ENCODE data around the gene ASIC2.

Gene ASIC2

DNA sequence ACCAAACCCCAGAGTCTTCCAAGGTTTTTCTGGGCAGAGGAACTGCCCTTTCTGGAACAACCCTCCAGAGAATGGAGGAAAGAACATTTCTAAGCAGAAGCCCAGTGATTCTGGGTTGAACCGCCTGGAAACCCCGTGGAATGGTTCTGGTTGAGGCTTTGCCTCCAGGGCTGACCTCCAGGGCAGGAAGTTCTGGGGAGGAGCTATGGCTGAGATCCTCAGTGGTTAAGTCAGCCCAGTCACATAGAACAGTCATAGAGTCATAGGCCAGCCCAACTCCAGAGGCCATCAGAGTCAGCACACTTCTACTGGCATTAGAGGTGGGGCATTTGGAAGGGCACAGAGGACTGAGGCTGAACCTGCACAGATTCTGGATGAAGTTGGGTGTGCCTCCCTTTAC, 235.5 kb downstream of the ASIC2 start:
- H3K9ac ChIP-seq (ENCODE audit: low read length) = no peak overlapping the region
- H3K4me1 ChIP-seq (ENCODE audit: control insufficient read depth, insufficient read depth, low read length) = no peaks in the 10 kb centered on the region
- no peaks in the 10 kb centered on the region for H3K9me3 ChIP-seq (ENCODE audit: control insufficient read depth, low read length)
- no peaks in the 10 kb centered on the region for H3K27me3 ChIP-seq (ENCODE audit: control insufficient read depth, insufficient read depth, low read length)
- H3K36me3 ChIP-seq (ENCODE audit: control insufficient read depth, insufficient read depth, low read length) = no peaks in the 10 kb centered on the region
- H3K4me3 ChIP-seq (ENCODE audit: low read length) = no peak overlapping the region

DNA sequence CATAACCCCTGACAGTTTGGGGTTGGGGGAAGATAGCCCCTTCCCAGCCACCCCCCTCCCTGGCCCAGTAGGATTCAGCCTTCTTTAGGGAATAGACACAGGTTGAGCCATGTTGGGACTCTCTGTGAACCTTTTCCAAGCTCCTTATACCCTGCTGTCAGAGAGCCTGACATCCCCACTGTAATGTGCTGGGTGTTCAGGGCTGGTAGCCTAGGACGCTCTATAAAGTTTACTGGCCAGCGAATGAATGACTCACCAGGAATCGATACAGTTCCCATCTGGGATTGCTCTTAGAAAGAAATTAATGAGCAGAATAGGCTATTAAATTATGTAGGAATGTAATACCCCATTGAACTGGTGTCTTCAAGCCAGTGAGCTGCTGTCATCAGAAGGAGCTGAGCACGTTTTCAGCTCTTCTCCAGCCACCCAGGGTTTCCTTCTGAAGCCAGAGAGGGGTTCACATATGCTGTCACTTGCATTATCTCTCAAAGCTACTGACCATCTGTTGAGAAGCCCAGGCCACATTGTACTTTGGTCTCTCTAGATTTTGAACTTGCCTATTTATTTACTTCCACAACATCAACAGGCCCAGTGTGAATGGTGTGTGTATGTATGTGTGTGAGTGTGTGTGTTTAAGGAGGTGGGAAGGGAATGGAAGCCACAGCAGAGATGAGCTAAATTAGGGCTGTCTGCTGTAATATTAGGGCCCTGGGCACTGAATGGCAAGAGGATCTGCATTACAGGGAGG, 236.5 kb downstream of the ASIC2 start:
- H3K9ac ChIP-seq (ENCODE audit: low read length) = no peak overlapping the region
- no peak overlapping the region for H3K4me3 ChIP-seq (ENCODE audit: low read length)
- H3K4me1 ChIP-seq (ENCODE audit: control insufficient read depth, insufficient read depth, low read length) = no peaks in the 10 kb centered on the region
- H3K27me3 ChIP-seq (ENCODE audit: control insufficient read depth, insufficient read depth, low read length) = no peaks in the 10 kb centered on the region
- no peaks in the 10 kb centered on the region for H3K9me3 ChIP-seq (ENCODE audit: control insufficient read depth, low read length)
- H3K36me3 ChIP-seq (ENCODE audit: control insufficient read depth, insufficient read depth, low read length) = no peaks in the 10 kb centered on the region

DNA sequence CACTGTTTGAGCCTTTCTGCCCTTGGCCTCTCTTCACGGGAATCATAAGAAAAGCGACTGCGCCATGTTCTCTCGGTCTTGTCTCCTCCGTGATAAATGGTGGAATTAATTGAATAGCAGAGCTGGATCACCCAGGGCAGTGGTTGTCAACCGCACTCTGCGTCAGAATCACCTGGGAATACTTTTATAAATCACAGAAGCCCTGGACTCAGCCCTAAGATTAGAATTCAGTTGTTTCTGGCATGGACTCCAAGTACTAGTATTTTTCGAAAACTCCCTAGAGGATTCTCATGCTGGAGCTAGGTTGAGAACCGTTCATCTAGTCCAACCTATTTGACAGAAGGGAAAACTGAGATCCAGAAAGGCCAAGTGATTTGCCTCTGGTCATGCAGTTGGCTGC, 237.3 kb downstream of the ASIC2 start:
- no peaks in the 10 kb centered on the region for H3K27me3 ChIP-seq (ENCODE audit: control insufficient read depth, insufficient read depth, low read length)
- H3K36me3 ChIP-seq (ENCODE audit: control insufficient read depth, insufficient read depth, low read length) = no peaks in the 10 kb centered on the region
- H3K4me1 ChIP-seq (ENCODE audit: control insufficient read depth, insufficient read depth, low read length) = no peaks in the 10 kb centered on the region
- no peak overlapping the region for H3K9ac ChIP-seq (ENCODE audit: low read length)
- H3K9me3 ChIP-seq (ENCODE audit: control insufficient read depth, low read length) = no peaks in the 10 kb centered on the region
- H3K4me3 ChIP-seq (ENCODE audit: low read length) = no peak overlapping the region

DNA sequence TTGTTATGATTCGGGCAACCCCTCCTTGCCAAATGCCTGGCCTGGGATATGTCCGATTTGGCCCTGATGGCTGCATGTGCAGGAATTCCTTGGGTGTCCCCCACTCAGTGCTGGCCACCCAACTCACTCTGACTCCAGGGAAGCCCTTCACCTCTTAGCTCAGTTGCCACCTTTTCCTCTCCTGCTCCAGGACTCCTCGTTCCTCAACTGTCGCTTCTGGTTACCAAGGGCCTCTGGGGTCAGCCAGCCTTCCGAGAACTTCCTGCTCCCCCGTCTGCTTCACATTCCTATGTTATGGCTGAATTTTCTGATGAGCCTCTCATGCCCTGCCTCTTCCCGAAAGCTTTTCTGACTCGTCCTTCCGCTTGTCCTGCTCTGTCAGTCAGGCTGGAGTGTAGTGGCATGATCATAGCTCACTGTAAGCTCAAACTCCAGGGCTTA, 237.9 kb downstream of the ASIC2 start:
- Histone ChIP-seq H3K27me3 (ENCODE audit: control insufficient read depth, insufficient read depth, low read length) (no peaks in the 10 kb centered on the region), H3K4me3 (ENCODE audit: low read length) (no peak overlapping the region), H3K4me1 (ENCODE audit: control insufficient read depth, insufficient read depth, low read length) (no peaks in the 10 kb centered on the region), H3K36me3 (ENCODE audit: control insufficient read depth, insufficient read depth, low read length) (no peaks in the 10 kb centered on the region), H3K9me3 (ENCODE audit: control insufficient read depth, low read length) (no peaks in the 10 kb centered on the region), H3K9ac (ENCODE audit: low read length) (no peak overlapping the region)

DNA sequence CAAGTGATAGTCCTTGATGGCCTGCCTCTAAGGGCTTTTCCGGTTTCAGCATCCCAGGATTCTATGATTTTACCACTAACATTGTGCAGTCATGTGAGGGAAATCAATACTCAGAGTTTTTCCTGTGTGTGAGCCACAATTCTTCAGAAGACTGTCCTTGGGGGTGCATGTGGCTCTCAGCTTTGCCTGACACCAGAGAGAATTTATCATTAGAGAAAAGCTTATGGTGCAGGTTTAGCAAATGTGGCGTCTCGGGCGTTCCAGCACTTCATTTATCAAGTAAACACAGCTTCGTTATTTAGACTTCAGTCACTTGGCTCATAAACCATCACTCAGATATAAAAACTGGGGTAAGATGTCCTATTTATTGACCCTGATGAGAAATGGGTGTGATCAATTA, 238.7 kb downstream of the ASIC2 start:
- Histone ChIP-seq H3K4me3 (ENCODE audit: low read length) (no peak overlapping the region), H3K27me3 (ENCODE audit: control insufficient read depth, insufficient read depth, low read length) (no peaks in the 10 kb centered on the region), H3K4me1 (ENCODE audit: control insufficient read depth, insufficient read depth, low read length) (no peaks in the 10 kb centered on the region), H3K9me3 (ENCODE audit: control insufficient read depth, low read length) (no peaks in the 10 kb centered on the region), H3K9ac (ENCODE audit: low read length) (no peak overlapping the region), H3K36me3 (ENCODE audit: control insufficient read depth, insufficient read depth, low read length) (no peaks in the 10 kb centered on the region)

DNA sequence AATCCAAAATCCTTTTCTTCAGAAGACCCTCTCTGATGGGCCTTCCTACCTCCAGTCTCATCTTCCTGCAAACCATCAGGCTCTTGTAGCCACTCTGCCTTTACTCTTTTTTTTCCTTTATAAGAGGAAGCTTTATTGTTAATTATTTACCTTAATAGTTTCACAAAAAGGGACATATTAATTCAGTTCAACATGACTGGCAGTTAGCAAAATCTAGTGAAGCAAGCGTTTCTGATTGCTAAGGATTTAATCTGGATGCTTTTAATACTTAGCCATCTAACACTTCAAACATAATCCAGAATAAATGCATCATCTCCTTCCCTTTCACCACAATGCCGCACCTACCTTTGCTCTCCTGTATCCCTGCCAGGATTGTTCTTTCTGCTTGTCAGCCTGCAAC, 239.4 kb downstream of the ASIC2 start:
- H3K27me3 ChIP-seq (ENCODE audit: control insufficient read depth, insufficient read depth, low read length) = no peaks in the 10 kb centered on the region
- H3K9ac ChIP-seq (ENCODE audit: low read length) = no peak overlapping the region
- no peaks in the 10 kb centered on the region for H3K9me3 ChIP-seq (ENCODE audit: control insufficient read depth, low read length)
- no peak overlapping the region for H3K4me3 ChIP-seq (ENCODE audit: low read length)
- no peaks in the 10 kb centered on the region for H3K4me1 ChIP-seq (ENCODE audit: control insufficient read depth, insufficient read depth, low read length)
- H3K36me3 ChIP-seq (ENCODE audit: control insufficient read depth, insufficient read depth, low read length) = no peaks in the 10 kb centered on the region

DNA sequence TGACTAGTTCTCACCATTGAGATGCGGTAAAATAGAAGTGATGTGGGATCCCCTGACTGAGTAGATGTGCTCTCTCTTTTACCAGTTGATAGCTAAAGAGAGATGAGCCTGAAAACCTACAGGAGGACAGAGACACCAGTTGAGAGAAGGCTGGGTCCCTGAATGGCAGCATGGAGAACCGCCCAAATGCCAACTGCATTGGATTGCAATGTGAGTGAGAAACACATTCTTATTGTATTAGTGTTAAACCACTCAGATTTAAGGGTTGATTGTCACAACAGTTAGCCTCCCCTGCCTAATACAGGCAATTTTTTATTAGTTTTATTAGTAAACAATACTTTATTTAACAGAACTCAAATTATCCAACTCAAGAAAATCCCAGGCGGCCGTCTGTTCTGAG, 240.2 kb downstream of the ASIC2 start:
- H3K9ac ChIP-seq (ENCODE audit: low read length) = no peak overlapping the region
- H3K36me3 ChIP-seq (ENCODE audit: control insufficient read depth, insufficient read depth, low read length) = no peaks in the 10 kb centered on the region
- H3K9me3 ChIP-seq (ENCODE audit: control insufficient read depth, low read length) = no peaks in the 10 kb centered on the region
- no peak overlapping the region for H3K4me3 ChIP-seq (ENCODE audit: low read length)
- no peaks in the 10 kb centered on the region for H3K4me1 ChIP-seq (ENCODE audit: control insufficient read depth, insufficient read depth, low read length)
- H3K27me3 ChIP-seq (ENCODE audit: control insufficient read depth, insufficient read depth, low read length) = no peaks in the 10 kb centered on the region

DNA sequence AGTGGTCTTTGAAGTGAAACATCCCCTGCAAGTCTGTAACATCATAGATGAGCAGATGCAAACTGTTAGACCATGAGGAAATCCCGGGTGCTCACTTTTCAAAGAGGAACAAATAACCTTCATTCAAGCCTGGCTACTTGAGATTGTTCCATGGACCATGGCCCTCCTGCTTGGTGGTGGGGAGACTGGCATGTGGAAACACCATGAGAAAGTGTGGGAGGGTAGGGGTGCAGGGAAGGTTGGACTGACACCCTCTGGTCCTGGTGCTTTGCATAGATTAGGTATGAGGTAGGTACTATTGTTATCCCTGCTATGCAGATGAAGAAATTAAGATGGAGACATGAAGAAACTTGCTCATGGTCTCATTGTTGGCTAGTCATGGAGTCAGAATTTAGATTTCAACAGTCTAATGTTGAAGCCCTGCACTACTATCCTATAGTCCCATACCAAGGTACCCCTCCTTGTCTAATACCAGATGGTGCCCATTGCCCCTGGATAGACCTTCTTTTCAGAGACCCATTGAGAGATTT, 242.4 kb downstream of the ASIC2 start:
- Histone ChIP-seq H3K36me3 (ENCODE audit: control insufficient read depth, insufficient read depth, low read length) (no peaks in the 10 kb centered on the region), H3K27me3 (ENCODE audit: control insufficient read depth, insufficient read depth, low read length) (no peaks in the 10 kb centered on the region), H3K9ac (ENCODE audit: low read length) (no peak overlapping the region), H3K9me3 (ENCODE audit: control insufficient read depth, low read length) (no peaks in the 10 kb centered on the region), H3K4me1 (ENCODE audit: control insufficient read depth, insufficient read depth, low read length) (no peaks in the 10 kb centered on the region), H3K4me3 (ENCODE audit: low read length) (no peak overlapping the region)

DNA sequence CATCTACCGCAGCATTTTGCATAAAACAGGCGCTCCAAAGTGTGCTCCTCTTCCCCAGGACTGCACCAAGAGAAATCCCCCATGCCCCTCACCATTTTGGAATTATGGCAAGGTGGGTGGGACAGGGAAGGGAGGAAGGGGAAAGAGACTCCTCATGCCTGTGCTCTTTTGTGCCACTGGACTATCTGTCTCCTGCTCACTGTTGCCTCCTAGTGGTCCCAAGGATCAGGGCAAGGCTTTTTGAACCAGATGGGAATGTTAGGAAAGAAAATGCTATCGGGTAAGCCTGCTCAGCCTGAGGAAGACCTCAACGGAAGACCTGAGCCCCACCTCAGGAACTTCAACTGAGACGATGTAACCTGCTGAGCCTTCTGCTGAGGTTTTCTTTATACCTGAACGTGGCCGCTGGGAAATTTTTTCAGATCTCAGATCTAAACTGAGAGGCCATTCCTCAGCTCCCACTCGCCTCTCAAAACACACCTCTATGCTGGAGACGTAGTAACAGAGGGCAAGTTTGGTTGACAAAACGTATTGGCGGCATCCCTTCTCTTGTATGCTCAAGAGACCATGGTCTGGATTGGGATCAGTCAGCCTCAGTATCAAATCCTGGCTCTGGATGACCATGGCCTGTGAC, 243.2 kb downstream of the ASIC2 start:
- no peaks in the 10 kb centered on the region for H3K4me1 ChIP-seq (ENCODE audit: control insufficient read depth, insufficient read depth, low read length)
- no peaks in the 10 kb centered on the region for H3K9me3 ChIP-seq (ENCODE audit: control insufficient read depth, low read length)
- H3K27me3 ChIP-seq (ENCODE audit: control insufficient read depth, insufficient read depth, low read length) = no peaks in the 10 kb centered on the region
- H3K4me3 ChIP-seq (ENCODE audit: low read length) = no peak overlapping the region
- no peak overlapping the region for H3K9ac ChIP-seq (ENCODE audit: low read length)
- H3K36me3 ChIP-seq (ENCODE audit: control insufficient read depth, insufficient read depth, low read length) = no peaks in the 10 kb centered on the region

DNA sequence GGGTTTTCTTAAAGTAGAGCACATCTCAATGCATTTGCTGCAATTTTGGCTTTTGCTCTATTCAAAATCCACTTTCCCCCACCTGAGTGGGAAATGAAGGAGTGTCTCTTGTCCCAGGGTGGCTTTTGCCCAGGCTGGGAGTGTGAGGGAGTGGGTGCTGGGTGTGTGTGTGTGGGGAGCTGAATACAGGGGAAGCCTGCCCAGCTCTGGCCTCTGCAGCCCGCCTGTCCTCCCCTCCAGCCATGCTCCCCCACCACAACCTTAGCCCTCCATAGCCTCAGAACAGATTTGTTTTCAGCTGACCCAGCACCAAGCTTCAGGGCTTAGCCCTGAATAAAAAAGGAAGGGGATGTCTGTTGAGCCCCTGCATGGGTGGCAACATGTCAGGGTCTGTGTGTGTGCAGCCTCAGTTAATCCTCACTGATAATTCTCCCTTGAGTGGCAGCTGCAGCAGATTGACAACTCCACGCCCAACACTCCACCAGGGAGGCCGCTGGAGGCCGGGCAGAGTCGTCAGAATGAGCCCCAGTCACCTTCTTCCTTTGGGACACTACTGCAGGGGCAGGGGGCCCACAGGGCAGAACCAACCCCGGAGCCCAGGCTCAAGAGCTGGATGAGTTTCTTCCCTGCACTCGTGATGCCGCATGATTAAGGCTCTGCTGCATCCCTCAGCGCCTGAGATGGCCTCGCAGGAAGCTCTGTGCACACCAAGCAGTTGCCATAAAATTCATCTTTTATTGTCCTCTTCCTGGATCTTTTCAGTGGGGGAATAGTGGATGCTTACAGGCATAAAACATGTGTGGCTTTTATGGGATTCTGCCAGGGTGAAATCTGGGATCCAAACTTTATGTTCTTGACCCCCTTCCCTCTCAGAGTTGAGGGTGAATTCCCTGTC, 246.5 kb downstream of the ASIC2 start:
- H3K4me3 ChIP-seq (ENCODE audit: low read length) = no peak overlapping the region
- no peak overlapping the region for H3K9ac ChIP-seq (ENCODE audit: low read length)
- H3K4me1 ChIP-seq (ENCODE audit: control insufficient read depth, insufficient read depth, low read length) = no peaks in the 10 kb centered on the region
- H3K27me3 ChIP-seq (ENCODE audit: control insufficient read depth, insufficient read depth, low read length) = no peaks in the 10 kb centered on the region
- H3K36me3 ChIP-seq (ENCODE audit: control insufficient read depth, insufficient read depth, low read length) = no peaks in the 10 kb centered on the region
- no peaks in the 10 kb centered on the region for H3K9me3 ChIP-seq (ENCODE audit: control insufficient read depth, low read length)

DNA sequence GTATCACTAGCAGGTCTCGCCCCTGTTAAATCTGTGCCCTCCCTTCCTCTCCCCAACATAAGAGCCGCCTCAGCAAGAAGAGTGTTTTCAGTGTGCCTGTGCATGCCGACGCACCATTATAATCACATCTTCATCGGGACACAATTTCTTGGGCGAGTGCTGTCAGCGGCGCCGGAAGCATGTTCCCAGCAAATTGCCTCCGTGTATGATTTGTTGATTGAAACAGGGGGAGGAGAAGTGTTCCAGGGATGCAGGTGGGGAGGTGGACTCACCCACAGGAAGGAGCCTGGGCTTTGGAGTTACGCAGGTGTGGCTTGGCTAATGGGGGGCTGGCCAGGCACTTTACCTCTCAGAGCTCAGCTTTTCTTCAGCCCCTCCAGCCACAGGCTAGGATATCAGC, 247.9 kb downstream of the ASIC2 start:
- Histone ChIP-seq H3K36me3 (ENCODE audit: control insufficient read depth, insufficient read depth, low read length) (no peaks in the 10 kb centered on the region), H3K4me3 (ENCODE audit: low read length) (no peak overlapping the region), H3K9me3 (ENCODE audit: control insufficient read depth, low read length) (no peaks in the 10 kb centered on the region), H3K4me1 (ENCODE audit: control insufficient read depth, insufficient read depth, low read length) (no peaks in the 10 kb centered on the region), H3K9ac (ENCODE audit: low read length) (no peak overlapping the region), H3K27me3 (ENCODE audit: control insufficient read depth, insufficient read depth, low read length) (no peaks in the 10 kb centered on the region)

DNA sequence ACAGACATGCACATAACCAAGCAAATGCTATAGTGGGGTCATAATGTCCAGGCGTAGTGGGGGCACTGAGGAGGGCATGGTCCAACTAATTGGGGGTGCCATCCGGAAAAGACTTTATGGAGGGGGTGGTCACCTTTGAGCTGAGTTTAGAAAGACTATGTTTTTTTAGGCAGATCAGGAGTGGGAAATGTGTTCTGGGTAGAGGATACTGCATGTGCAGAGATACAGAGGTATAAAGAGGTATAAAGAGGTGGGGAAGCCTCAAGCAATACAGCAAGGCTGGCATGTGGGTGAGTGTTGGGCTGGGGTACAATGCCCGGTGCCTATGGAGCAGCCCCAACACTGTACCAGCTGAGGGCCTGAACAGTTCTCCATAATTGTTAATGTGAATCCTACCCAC, 248.3 kb downstream of the ASIC2 start:
- no peak overlapping the region for H3K9ac ChIP-seq (ENCODE audit: low read length)
- no peaks in the 10 kb centered on the region for H3K4me1 ChIP-seq (ENCODE audit: control insufficient read depth, insufficient read depth, low read length)
- no peaks in the 10 kb centered on the region for H3K36me3 ChIP-seq (ENCODE audit: control insufficient read depth, insufficient read depth, low read length)
- no peaks in the 10 kb centered on the region for H3K9me3 ChIP-seq (ENCODE audit: control insufficient read depth, low read length)
- no peak overlapping the region for H3K4me3 ChIP-seq (ENCODE audit: low read length)
- H3K27me3 ChIP-seq (ENCODE audit: control insufficient read depth, insufficient read depth, low read length) = no peaks in the 10 kb centered on the region
